Immature natural killer cell (primary cell): ENCODE results near the gene NPTX1. TPM values are rescaled to one million over a fixed set of nuclear protein-coding genes. Genes with fewer than 3 reads are reported as not detected.

Experiments
- DNase-seq, 3 donors: peaks; one replicate each; pipeline ENCODE4 v3.0.0; 2022; ENCODE audit warnings: mixed read lengths in 1 of 3
- H3K27ac Mint-ChIP-seq, 6 donors: one replicate each; pipeline ENCODE4 v1.8.0; 2020; ENCODE audit warnings: mixed read lengths in 6 of 6, mild to moderate bottlenecking in 5 of 6, inconsistent platforms in 4 of 6, moderate library complexity in 3 of 6
- H3K27me3 Mint-ChIP-seq, 3 donors: one replicate each; pipeline ENCODE4 v1.8.0; 2020 to 2021; ENCODE audit warnings: low read depth in 3 of 3, mild to moderate bottlenecking in 3 of 3, mixed read lengths in 3 of 3, moderate library complexity in 3 of 3, inconsistent platforms in 1 of 3
- H3K36me3 Mint-ChIP-seq, 3 donors: one replicate each; pipeline ENCODE4 v1.8.0; 2020; ENCODE audit warnings: mixed read lengths in 3 of 3, inconsistent platforms in 2 of 3, mild to moderate bottlenecking in 2 of 3
- H3K4me1 Mint-ChIP-seq, 2 donors: one replicate each; pipeline ENCODE4 v1.8.0; 2020; ENCODE audit warnings: inconsistent platforms in 2 of 2, mild to moderate bottlenecking in 2 of 2, mixed read lengths in 2 of 2, moderate library complexity in 1 of 2
- H3K4me3 Mint-ChIP-seq, 5 donors: one replicate each; pipeline ENCODE4 v1.8.0; 2020; ENCODE audit warnings: mild to moderate bottlenecking in 5 of 5, mixed read lengths in 5 of 5, inconsistent platforms in 3 of 5, moderate library complexity in 3 of 5
- H3K9me3 Mint-ChIP-seq, 6 donors: one replicate each; pipeline ENCODE4 v1.8.0; 2020; ENCODE audit warnings: mild to moderate bottlenecking in 6 of 6, mixed read lengths in 6 of 6, inconsistent platforms in 4 of 6, moderate library complexity in 3 of 6
- polyA plus RNA-seq, 3 donors: library from polyadenylated mRNA; unstranded; fragments of 300-500 nt; fragmentation: Illumina TruSeq; gene quantifications; one replicate each; pipeline ENCODE4 v1.2.3, GENCODE V29; 2021

NPTX1 gene
- polyA plus RNA-seq, 3 donors from 2014 or later = 0.13 to 1.5 TPM; not detected in 1

DNA sequence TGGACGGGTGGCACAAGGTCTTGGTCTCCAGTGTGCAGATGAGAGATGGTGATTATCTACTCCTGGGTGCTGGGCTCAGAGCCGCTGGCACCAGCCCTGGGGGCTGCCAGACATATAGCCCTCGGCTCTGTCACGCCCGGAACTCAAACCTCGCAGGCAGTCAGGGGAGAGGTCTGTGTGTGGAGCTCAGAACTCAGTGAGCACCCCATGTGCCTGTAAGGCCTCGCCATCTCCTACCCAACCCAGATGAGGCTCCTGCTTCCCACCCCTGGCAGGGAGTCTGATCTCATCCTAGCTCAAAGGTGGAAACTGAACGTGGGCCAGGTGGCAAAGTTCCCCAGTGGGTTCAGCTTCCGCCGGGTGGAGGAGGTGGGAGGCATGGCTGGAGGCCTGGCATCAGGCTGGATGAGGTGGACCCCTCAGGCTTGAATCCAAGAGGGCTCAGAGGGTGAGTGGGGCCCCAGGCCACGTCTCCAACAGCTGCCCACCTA, 22.6 kb upstream of the NPTX1 start:
- H3K4me1 Mint-ChIP-seq = peaks cover 0 to 5% of the 10 kb centered on the region in 2 donors
- DNase-seq = no peak
- no peak overlapping the region for H3K4me3 Mint-ChIP-seq
- no peaks in the 10 kb centered on the region for H3K36me3 Mint-ChIP-seq
- no peaks in the 10 kb centered on the region for H3K9me3 Mint-ChIP-seq
- H3K27me3 Mint-ChIP-seq = peaks cover 0 to 23% (median 1%) of the 10 kb centered on the region in 3 donors
- no peak overlapping the region for H3K27ac Mint-ChIP-seq

DNA sequence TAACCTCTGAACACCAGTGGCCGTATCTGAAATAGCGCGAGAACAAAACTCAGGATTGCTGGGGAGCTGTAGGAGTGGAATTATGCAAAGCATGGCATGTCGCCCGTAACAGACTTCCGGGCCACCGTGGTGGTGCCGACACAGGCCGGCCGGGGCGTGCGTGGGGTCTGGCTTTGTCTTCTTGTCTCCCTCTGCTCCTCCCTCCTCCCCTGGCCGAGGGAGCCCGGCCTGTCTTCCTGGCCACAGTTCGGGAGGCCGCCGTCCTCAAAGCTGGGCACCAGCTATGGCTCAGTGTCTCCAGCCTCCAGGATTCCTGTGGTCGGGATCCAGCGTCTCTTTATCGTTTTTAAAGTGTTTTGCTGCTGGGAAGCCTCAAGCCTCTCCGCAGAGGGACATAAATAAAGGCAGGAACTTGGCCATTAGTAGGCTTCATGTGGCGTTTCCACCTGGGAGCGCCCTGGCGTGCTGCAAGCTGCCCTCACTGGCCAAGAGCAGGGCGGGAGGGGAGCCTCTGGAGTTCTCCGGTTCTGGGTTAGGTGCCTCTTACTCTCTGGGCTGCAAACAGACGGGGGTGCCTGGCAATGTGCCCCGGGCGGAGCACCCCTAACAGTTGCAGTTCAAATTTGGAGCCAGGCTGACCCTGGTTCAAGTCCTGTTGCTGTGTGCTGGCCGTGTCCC, 22.0 kb upstream of the NPTX1 start:
- Mint-ChIP-seq H3K36me3 (no peaks in the 10 kb centered on the region), H3K4me3 (no peak overlapping the region), H3K9me3 (no peaks in the 10 kb centered on the region), H3K4me1 (peaks cover 0 to 5% of the 10 kb centered on the region in 2 donors), H3K27me3 (peaks cover 0 to 23% (median 4%) of the 10 kb centered on the region in 3 donors), H3K27ac (no peak overlapping the region)
- no peak for DNase-seq

DNA sequence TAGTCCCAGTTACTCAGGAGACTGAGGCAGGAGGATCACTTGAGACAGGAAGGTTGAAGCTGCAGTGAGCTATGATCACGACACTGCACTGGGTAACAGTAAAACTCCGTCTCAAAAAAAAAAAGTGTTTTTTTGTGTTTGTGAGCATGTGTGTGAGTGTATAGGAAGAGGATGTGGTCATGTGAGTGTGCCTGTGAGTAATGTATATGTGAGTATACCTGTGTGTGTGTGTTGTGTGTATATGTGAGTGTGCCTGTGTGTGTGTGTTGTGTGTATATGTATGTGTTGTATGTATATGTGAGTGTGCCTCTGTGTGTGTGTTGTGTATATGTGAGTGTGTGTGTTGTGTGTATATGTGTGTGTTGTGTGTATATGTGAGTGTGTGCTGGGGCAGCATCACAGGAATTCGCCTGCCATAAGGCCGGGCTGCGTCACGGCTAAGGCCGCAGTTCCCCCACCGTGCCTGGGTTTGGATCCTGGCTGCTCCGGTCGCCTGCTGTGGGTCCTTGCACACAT, 21.4 kb upstream of the NPTX1 start:
- Mint-ChIP-seq H3K36me3 (no peaks in the 10 kb centered on the region), H3K4me3 (no peak overlapping the region), H3K9me3 (no peaks in the 10 kb centered on the region), H3K27ac (no peak overlapping the region), H3K4me1 (peaks cover 0 to 5% of the 10 kb centered on the region in 2 donors), H3K27me3 (peaks cover 0 to 21% (median 4%) of the 10 kb centered on the region in 3 donors)
- DNase-seq = no peak

DNA sequence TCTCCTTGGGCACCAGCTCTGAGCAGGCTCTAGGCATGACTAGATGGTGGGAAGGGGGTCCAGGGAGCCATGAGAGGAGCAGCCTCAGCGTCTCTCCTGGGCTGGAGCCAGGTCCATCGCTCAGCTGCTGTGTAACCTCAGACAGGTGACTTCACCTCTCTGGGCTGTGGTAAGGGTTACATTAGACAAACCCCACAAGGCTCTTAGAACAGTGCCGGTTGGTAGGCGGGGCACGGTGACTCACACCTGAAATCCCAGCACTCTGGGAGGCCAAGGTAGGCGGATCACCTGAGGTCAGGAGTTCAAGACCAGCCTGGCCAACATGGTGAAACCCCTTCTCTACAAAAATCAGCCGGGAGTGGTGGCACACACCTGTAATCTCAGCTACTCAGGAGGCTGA, 18.1 kb upstream of the NPTX1 start:
- H3K4me1 Mint-ChIP-seq = peaks cover 0 to 5% of the 10 kb centered on the region in 2 donors
- no peaks in the 10 kb centered on the region for H3K9me3 Mint-ChIP-seq
- no peak for DNase-seq
- H3K4me3 Mint-ChIP-seq = no peak overlapping the region
- no peak overlapping the region for H3K27ac Mint-ChIP-seq
- no peaks in the 10 kb centered on the region for H3K36me3 Mint-ChIP-seq
- H3K27me3 Mint-ChIP-seq = peaks cover 0 to 16% (median 5%) of the 10 kb centered on the region in 3 donors

DNA sequence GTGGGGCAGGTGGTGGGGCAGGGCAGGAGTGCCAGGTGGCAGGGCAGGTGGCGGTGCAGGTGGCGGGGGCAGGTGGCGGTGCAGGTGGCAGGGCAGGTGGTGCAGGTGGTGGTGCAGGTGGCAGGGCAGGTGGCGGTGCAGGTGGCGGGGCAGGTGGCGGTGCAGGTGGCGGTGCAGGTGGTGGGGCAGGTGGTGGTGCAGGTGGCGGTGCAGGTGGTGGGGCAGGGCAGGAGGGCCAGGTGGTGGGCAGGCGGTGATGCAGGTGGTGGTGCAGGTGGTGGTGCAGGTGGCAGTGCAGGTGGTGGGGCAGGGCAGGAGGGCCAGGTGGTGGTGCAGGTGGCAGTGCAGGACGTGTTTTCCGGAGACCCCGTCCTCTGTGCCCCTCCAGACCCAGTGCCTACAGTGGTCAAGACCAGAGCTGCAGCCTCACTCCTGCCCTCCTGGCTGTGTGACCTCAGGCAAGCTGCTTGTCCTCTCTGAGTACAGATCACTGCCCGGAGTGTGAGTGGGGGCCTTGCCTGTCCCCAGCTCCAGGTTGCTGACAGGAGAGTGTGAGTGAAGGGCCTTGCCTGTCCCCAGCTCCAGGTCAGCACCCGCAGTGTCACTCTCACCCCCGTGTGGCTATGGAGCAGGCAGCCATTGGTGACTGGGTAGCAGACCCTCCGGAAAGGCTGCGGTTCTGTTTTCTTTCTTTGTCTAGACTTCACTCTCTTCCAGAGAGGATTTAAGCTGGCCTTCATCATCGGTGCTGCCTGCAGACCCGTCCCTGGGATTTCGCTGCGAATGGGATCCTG, 16.1 kb upstream of the NPTX1 start:
- peaks cover 0 to 13% (median 5%) of the 10 kb centered on the region in 3 donors for H3K27me3 Mint-ChIP-seq
- H3K9me3 Mint-ChIP-seq = no peaks in the 10 kb centered on the region
- no peak for DNase-seq
- H3K4me3 Mint-ChIP-seq = no peak overlapping the region
- no peaks in the 10 kb centered on the region for H3K36me3 Mint-ChIP-seq
- H3K4me1 Mint-ChIP-seq = peaks cover 0 to 2% of the 10 kb centered on the region in 2 donors
- H3K27ac Mint-ChIP-seq = no peak overlapping the region

DNA sequence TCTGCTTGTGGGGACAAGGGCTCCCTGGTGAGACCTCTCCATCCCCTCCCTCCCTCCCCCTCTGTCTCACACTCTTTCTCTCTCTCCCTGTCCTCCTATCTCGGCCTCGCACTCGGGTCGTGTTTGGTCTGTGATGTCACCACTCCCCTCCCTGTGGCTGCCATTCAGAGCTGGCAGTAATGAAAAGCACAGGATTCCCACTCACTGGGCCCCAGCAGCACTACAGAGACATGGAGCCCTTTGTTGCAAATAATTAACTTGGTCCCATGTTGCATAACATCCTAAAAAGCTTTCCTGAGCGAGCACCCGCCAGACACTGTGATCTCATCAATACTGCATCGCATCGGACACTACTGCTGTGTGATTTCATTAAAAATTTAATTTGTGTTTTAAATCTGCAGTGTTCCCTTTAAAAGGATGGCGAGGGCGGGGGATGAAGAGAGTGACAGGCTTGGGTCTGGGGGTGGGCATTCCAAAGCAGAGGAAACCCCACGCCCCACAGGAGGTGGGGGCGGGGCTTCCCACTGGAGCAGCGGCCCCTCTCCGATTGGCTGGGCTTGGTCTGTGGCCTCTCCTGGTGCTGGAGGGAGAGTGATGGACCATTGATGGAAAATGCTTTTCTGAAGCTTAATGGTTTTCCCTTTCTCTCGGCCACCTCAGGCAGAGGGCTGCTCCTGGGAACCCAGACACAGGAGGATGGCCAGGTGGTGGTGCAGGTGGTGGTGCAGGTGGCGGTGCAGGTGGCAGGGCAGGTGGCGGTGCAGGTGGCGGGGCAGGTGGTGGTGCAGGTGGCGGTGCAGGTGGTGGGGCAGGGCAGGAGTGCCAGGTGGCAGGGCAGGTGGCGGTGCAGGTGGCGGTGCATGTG, 15.3 kb upstream of the NPTX1 start:
- Mint-ChIP-seq H3K9me3 (no peaks in the 10 kb centered on the region), H3K4me3 (no peak overlapping the region), H3K27ac (peak overlapping the region in 1 of 6 donors; percentile 40), H3K36me3 (no peaks in the 10 kb centered on the region), H3K4me1 (no peaks in the 10 kb centered on the region), H3K27me3 (peaks cover 0 to 12% (median 5%) of the 10 kb centered on the region in 3 donors)
- no peak for DNase-seq

DNA sequence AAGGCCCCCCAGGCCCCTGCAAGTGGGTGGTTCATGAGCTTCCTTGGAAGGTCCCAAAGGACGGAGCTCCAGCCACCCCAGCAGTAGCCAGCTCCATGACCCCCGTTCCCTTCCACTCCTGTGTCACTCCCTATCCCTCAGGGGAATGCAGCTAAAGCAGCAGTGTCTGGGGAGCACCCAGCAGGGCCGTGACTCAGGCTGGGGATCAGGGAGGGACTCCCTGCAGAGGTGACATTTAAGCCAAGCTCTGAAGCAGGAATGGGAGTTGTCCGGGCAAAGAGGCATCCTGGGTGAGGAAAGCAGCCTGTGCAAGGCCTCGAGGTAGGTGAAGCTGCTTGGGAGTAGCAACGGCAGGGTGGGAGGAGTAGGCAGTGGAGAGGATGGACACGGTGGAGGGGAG, 11.1 kb upstream of the NPTX1 start:
- Mint-ChIP-seq H3K4me3 (no peak overlapping the region), H3K36me3 (no peaks in the 10 kb centered on the region), H3K4me1 (no peaks in the 10 kb centered on the region), H3K27ac (no peak overlapping the region), H3K27me3 (peaks cover 3 to 15% (median 4%) of the 10 kb centered on the region in 3 donors), H3K9me3 (peaks cover 0 to under 1% (median 0%) of the 10 kb centered on the region in 6 donors)
- DNase-seq = no peak

DNA sequence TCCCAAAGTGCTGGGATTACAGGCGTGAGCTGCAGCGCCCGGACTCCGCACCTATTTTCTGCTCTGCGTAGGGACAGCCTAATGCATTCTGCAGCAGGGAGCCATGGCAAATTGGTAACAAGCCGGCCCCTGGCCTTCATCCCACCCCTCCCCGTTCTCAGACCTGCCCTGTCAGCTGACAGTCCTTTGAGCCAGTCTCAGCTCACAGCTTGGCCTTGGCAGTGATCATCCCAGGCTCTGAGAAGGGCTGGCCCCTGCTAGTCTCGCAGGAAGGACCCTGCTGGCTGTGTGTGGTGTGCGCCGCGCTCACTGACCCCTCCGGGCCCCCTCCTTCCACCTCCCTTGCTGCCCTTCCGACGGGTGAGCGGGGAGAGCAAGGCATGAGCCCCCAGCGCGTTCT, 10.3 kb upstream of the NPTX1 start:
- Mint-ChIP-seq H3K4me3 (no peak overlapping the region), H3K4me1 (no peaks in the 10 kb centered on the region), H3K36me3 (no peaks in the 10 kb centered on the region), H3K27me3 (peaks cover 6 to 15% (median 6%) of the 10 kb centered on the region in 3 donors), H3K27ac (no peak overlapping the region), H3K9me3 (peaks cover 0 to 4% (median 0%) of the 10 kb centered on the region in 6 donors)
- no peak for DNase-seq

DNA sequence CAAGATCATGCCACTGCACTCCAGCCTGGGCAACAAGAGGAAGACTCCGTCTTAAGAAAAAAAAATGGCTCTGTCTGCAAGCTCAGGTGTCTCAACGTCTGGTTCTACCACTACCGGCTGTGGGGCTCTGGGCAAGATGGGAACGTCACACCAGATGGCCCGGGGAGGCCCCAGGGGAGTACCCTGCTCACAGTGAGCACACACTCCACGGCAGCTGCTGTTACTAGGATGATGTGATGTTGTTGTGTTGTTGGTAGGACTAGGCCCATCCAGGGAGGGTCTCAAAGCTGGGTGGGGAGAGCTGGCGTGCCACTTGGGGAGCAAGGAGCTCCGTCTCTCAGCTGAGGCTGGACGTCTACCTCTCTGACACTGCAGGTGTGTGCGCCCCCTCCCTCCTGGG, 9.4 kb upstream of the NPTX1 start:
- Mint-ChIP-seq H3K4me1 (no peaks in the 10 kb centered on the region), H3K36me3 (no peaks in the 10 kb centered on the region), H3K27ac (no peak overlapping the region), H3K9me3 (peaks cover 0 to 4% (median 0%) of the 10 kb centered on the region in 6 donors), H3K27me3 (peaks cover 6 to 20% (median 6%) of the 10 kb centered on the region in 3 donors), H3K4me3 (no peak overlapping the region)
- DNase-seq = no peak

DNA sequence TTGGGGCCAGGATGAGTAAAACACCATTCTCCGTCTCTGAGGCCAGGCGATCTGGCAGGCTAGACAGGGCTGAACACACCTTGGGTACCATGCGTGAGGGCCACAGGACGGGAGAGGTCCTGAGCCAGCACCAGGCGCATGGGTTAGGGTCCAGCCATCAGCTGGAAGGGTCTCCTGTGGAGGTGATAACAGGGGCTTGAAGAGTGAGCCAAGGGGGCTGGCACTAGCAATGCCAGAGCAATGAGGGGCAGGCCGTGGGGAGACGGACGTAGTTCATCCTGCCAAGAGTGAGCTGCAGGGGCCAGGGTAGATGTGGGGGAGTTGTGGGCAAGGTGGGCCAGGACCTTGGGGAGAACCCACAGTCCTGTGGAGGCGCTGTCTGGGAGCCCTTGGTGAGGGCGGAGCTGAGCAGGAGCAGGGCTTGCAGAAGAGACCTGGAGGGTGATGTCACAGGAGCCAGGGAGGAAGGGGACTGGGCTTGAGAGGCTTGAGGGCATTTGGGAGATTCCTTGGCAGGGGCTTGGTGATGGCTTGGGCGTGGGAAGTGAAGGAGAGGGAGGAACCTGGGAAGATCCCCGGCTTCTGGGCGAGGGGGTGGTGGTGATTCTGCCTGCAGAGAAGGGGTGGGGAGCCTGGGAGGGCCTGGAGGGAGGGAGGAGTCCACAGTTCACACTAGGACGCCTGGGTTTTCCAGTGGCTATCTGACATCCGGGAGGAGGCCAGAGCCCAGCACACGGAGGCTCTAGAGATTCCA, 6.3 kb upstream of the NPTX1 start:
- no peaks in the 10 kb centered on the region for H3K36me3 Mint-ChIP-seq
- DNase-seq = no peak
- peaks cover 8 to 32% (median 19%) of the 10 kb centered on the region in 3 donors for H3K27me3 Mint-ChIP-seq
- peaks cover 0 to 4% (median 0%) of the 10 kb centered on the region in 6 donors for H3K9me3 Mint-ChIP-seq
- H3K4me1 Mint-ChIP-seq = peaks cover 0 to 5% of the 10 kb centered on the region in 2 donors
- peak overlapping the region in 1 of 6 donors; percentile 34 for H3K27ac Mint-ChIP-seq
- no peak overlapping the region for H3K4me3 Mint-ChIP-seq

DNA sequence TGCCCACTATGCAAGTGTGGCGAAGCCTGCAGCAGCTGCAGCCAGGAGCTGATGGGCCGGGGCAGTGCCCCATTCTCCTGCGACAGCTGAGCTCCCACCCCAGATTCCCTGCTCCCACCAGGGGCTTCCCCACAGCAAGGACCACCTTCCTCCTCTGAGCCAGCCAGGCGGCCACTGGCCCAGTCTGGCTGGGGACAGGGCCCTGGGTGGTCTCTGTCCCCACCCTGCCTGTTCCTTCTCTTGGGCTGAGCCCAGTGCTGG, 5.6 kb upstream of the NPTX1 start:
- Mint-ChIP-seq H3K36me3 (no peaks in the 10 kb centered on the region), H3K9me3 (peaks cover 0 to 4% (median 0%) of the 10 kb centered on the region in 6 donors), H3K27ac (no peak overlapping the region), H3K27me3 (peaks cover 8 to 32% (median 19%) of the 10 kb centered on the region in 3 donors), H3K4me3 (no peak overlapping the region), H3K4me1 (peaks cover 0 to 5% of the 10 kb centered on the region in 2 donors)
- no peak for DNase-seq

DNA sequence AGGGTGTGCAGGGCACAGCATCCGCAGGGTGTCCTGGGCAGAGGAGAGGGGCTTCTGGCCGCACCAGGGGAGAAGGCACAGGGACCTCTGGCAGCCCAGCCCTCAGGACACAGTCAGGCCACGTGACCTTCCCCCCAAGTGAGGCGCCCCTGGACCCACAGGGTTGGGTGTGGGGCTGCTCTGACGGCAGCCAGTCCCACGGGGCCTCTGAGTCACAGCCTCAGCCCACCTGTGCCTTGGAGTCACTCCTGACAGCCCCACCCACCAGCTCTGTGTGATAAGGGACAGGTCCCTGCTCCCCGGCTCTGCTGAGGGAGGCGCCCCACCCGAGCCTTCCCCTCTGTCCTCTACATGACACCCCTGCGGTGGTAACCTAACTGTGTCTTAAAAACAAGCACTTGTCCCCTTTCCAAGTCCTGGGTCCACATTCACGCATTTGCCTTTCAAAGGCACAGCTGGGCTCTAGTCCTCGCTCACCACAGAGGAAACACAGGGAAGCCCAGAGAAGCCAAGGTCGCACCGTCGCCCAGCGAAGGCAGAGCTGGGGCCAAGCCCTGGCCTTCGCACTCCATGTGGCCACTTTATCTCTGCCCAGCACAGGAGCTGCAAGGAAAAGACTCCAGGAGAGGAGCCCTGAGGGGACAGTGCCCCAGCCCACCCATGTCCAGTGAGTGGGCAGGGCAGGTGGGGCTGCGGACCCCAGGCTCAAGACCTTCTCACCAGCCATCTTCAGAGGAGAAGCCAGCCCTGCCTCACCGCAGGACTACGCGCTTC, 5.1 kb upstream of the NPTX1 start:
- Mint-ChIP-seq H3K27me3 (peaks cover 8 to 32% (median 19%) of the 10 kb centered on the region in 3 donors), H3K9me3 (peaks cover 0 to 4% (median 0%) of the 10 kb centered on the region in 6 donors), H3K4me1 (peaks cover 0 to 5% of the 10 kb centered on the region in 2 donors), H3K36me3 (no peaks in the 10 kb centered on the region), H3K27ac (no peak overlapping the region), H3K4me3 (no peak overlapping the region)
- no peak for DNase-seq
